ENCODE measurements around the gene CTBP2.

The CTBP2 gene

GRCh38 chr10:125085258-125086054 lies 74.9 kb downstream of the CTBP2 start:
- Histone ChIP-seq H3K9me3 (ENCODE audit: control insufficient read depth, insufficient read depth, low read length) (no peaks in the 10 kb centered on the region), H3K4me1 (ENCODE audit: control insufficient read depth, low read length) (no peaks in the 10 kb centered on the region), H3K4me3 (ENCODE audit: low read length) (no peak overlapping the region), H4K20me1 (ENCODE audit: control insufficient read depth, insufficient read depth, low read depth, low read length) (no peaks in the 10 kb centered on the region), H3K27me3 (ENCODE audit: control insufficient read depth, low read length) (no peaks in the 10 kb centered on the region), H3K4me2 (ENCODE audit: low read length) (no peak overlapping the region), H3K9me2 (replicated peaks; ENCODE audit: control insufficient read depth, low read length) (no peaks in the 10 kb centered on the region), H3F3A (ENCODE audit: control insufficient read depth, insufficient read depth) (no peaks in the 10 kb centered on the region), H3K27ac (ENCODE audit: low read depth, low read length) (no peak overlapping the region), H3K79me2 (ENCODE audit: control insufficient read depth, low read length) (no peaks in the 10 kb centered on the region), H3K36me3 (ENCODE audit: control insufficient read depth, low read length) (peaks cover 4% of the 10 kb centered on the region; the same call in 1 of the 2 replicates)
- TF ChIP-seq, protein P1, sequence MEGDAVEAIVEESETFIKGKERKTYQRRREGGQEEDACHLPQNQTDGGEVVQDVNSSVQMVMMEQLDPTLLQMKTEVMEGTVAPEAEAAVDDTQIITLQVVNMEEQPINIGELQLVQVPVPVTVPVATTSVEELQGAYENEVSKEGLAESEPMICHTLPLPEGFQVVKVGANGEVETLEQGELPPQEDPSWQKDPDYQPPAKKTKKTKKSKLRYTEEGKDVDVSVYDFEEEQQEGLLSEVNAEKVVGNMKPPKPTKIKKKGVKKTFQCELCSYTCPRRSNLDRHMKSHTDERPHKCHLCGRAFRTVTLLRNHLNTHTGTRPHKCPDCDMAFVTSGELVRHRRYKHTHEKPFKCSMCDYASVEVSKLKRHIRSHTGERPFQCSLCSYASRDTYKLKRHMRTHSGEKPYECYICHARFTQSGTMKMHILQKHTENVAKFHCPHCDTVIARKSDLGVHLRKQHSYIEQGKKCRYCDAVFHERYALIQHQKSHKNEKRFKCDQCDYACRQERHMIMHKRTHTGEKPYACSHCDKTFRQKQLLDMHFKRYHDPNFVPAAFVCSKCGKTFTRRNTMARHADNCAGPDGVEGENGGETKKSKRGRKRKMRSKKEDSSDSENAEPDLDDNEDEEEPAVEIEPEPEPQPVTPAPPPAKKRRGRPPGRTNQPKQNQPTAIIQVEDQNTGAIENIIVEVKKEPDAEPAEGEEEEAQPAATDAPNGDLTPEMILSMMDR (IDR thresholded peaks at IDR 0.05; ENCODE audit: low read depth, low read length, poor library complexity, severe bottlenecking) = no peak
- TF ChIP-seq EZH2phosphoT487 (IDR thresholded peaks at IDR 0.05; ENCODE audit: borderline replicate concordance, low read length) = no peak

DNA sequence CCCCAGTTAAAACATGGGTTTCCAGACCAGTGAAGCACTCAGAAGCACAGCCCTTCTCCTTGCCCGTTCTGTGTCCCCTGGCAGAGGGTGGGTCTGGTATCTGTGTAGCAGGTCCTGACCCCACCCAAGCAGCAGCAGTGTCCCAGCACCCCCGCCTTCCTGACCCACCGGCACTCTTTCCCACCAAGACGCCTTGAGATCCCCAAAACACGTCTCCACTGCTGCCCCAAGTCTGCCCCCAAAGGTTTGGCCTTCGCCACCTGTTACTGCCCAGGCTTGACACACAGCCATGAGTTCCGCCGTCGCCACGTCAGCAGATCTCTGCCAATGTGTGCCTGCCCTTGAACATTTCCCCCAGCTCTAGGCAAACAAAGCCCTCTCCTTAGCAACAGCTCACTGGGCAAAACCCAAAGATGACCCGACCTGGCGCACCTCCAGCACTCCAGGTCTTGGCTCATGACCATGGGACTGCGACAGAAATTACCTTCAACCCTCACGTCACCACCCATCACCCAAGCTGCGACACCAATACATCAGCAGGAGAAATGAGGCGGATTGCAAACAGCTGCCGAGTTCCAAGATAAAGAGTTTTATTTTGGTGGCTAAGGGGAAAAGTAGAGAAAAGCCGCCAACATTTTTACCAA lies 75.6 kb downstream of the CTBP2 start:
- Histone ChIP-seq H3K9me3 (ENCODE audit: control insufficient read depth, insufficient read depth, low read length) (no peaks in the 10 kb centered on the region), H3K4me3 (ENCODE audit: low read length) (no peak overlapping the region), H3K79me2 (ENCODE audit: control insufficient read depth, low read length) (no peaks in the 10 kb centered on the region), H3K27me3 (ENCODE audit: control insufficient read depth, low read length) (no peaks in the 10 kb centered on the region), H3F3A (ENCODE audit: control insufficient read depth, insufficient read depth) (no peaks in the 10 kb centered on the region), H3K4me1 (ENCODE audit: control insufficient read depth, low read length) (no peaks in the 10 kb centered on the region), H3K4me2 (ENCODE audit: low read length) (no peak overlapping the region), H3K27ac (ENCODE audit: low read depth, low read length) (no peak overlapping the region), H4K20me1 (ENCODE audit: control insufficient read depth, insufficient read depth, low read depth, low read length) (no peaks in the 10 kb centered on the region), H3K36me3 (ENCODE audit: control insufficient read depth, low read length) (peaks cover 4% of the 10 kb centered on the region; the same call in 1 of the 2 replicates), H3K9me2 (replicated peaks; ENCODE audit: control insufficient read depth, low read length) (no peaks in the 10 kb centered on the region)
- TF ChIP-seq, protein P1 (IDR thresholded peaks at IDR 0.05; ENCODE audit: low read depth, low read length, poor library complexity, severe bottlenecking) = no peak
- no peak for TF ChIP-seq EZH2phosphoT487 (IDR thresholded peaks at IDR 0.05; ENCODE audit: borderline replicate concordance, low read length)

DNA sequence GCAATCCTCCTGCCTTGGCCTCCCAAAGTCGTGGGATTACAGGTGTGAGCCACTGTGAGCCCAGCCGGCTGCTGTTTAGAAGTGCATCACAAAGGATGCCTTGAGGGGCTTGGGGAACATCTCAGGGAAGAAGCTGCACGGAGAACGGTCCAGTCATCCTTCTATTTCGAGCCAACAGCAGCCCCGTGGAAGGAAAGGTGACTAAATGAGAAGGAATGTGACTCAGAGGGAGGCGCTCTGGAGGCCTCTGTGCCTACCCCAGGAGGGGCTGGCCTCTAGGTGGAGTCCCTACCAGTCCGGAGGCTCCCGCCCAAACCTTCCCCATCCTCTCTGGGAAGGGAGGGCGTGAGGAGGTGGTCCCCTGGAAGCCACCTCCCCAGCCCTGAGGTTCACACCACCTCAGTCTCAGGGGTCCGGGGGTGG lies 76.2 kb downstream of the CTBP2 start:
- no peaks in the 10 kb centered on the region for H4K20me1 ChIP-seq (ENCODE audit: control insufficient read depth, insufficient read depth, low read depth, low read length)
- H3K27me3 ChIP-seq (ENCODE audit: control insufficient read depth, low read length) = no peaks in the 10 kb centered on the region
- H3K9me3 ChIP-seq (ENCODE audit: control insufficient read depth, insufficient read depth, low read length) = no peaks in the 10 kb centered on the region
- no peak overlapping the region for H3K27ac ChIP-seq (ENCODE audit: low read depth, low read length)
- H3K4me2 ChIP-seq (ENCODE audit: low read length) = no peak overlapping the region
- H3K4me1 ChIP-seq (ENCODE audit: control insufficient read depth, low read length) = no peaks in the 10 kb centered on the region
- peaks cover 4% of the 10 kb centered on the region; the same call in 1 of the 2 replicates for H3K36me3 ChIP-seq (ENCODE audit: control insufficient read depth, low read length)
- no peaks in the 10 kb centered on the region for H3K9me2 ChIP-seq (replicated peaks; ENCODE audit: control insufficient read depth, low read length)
- H3K79me2 ChIP-seq (ENCODE audit: control insufficient read depth, low read length) = no peaks in the 10 kb centered on the region
- no peaks in the 10 kb centered on the region for H3F3A ChIP-seq (ENCODE audit: control insufficient read depth, insufficient read depth)
- no peak overlapping the region for H3K4me3 ChIP-seq (ENCODE audit: low read length)
- TF ChIP-seq, protein P1 (IDR thresholded peaks at IDR 0.05; ENCODE audit: low read depth, low read length, poor library complexity, severe bottlenecking) = no peak
- no peak for TF ChIP-seq EZH2phosphoT487 (IDR thresholded peaks at IDR 0.05; ENCODE audit: borderline replicate concordance, low read length)
